Activated CD4-positive, alpha-beta memory T cell treated with anti-CD3 and anti-CD28 coated beads for 36 hours (primary cell): ENCODE data around the gene FLT3. TPM values are rescaled to one million over a fixed set of nuclear protein-coding genes. Genes with fewer than 3 reads are reported as not detected.
"Not testable (repeated sequence)": the region's sequence is repeated elsewhere in the genome, so short reads cannot be mapped to it uniquely, and the experiment has no call there.

ENCODE experiments used
- CTCF ChIA-PET: fragments of 350-600 bp; sonication (Branson Sonifier 250); formaldehyde crosslinking; loops from one replicate; lab custom pipeline; 2021; ENCODE audit warnings: antibody characterized with exemption, inconsistent platforms; lab: Charles Lee
- POLR2A ChIA-PET: fragments of 350-600 bp; sonication (Branson Sonifier 250); formaldehyde crosslinking; loops from one replicate; lab custom pipeline; 2021; ENCODE audit warnings: antibody characterized with exemption; lab: Charles Lee
- DNase-seq: peaks from one replicate; pipeline ENCODE4 v3.0.0-alpha.2; 2020
- H3K27ac Mint-ChIP-seq: one replicate; pipeline ENCODE4 v1.8.0; 2021; ENCODE audit warnings: mixed read lengths
- H3K27me3 Mint-ChIP-seq: one replicate; pipeline ENCODE4 v1.8.0; 2021; ENCODE audit warnings: mixed read lengths
- H3K36me3 Mint-ChIP-seq: one replicate; pipeline ENCODE4 v1.8.0; 2021; ENCODE audit warnings: mixed read lengths
- H3K4me1 Mint-ChIP-seq: one replicate; pipeline ENCODE4 v1.8.0; 2021; ENCODE audit warnings: low read depth, mixed read lengths
- H3K4me3 Mint-ChIP-seq: one replicate; pipeline ENCODE4 v1.8.0; 2021; ENCODE audit warnings: mild to moderate bottlenecking, mixed read lengths
- H3K9me3 Mint-ChIP-seq: one replicate; pipeline ENCODE4 v1.8.0; 2021; ENCODE audit warnings: mixed read lengths
- intact Hi-C: fragments of 100-400 bp; cut with micrococcal nuclease; formaldehyde crosslinking; loops from one replicate; pipeline ENCODE4 v1.15.1; 2023
- total RNA-seq, 2 experiments: library from RNA; stranded (reverse); gene quantifications; one replicate each; pipeline ENCODE4 v1.2.3, GENCODE V29; 2021

The FLT3 gene
- total RNA-seq, 2 experiments from 2014 or later: not detected

DNA sequence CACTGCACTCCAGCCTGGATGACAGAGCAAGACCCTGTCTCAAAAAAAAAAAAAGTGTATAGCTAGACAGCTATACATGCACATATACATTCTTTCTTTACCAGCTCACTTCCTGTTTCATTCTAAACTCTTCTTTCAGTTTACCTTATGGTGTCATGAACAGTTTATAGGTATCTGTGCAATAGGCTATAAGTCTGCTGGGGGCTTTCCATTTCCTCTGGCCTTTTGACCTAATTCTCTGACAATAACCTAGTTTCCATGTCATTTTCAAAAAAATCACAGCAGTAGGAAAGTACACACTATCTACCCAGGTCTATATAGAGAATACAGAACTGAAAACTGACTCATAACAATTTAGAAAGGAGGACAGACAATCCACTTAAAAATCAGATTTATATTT, 87.5 kb downstream of the FLT3 start:
- peaks cover 21% of the 10 kb centered on the region for H3K27me3 Mint-ChIP-seq
- CTCF ChIA-PET: no interaction called here
- POLR2A ChIA-PET: interaction anchor here (0.7 kb wide), 1 partner anchor 514 kb away, joined by 3 read pairs; no protein-coding TSS in a partner anchor
- no peak overlapping the region for H3K4me3 Mint-ChIP-seq
- H3K27ac Mint-ChIP-seq: no peak overlapping the region
- H3K4me1 Mint-ChIP-seq: no peaks in the 10 kb centered on the region
- no peak for DNase-seq
- H3K36me3 Mint-ChIP-seq: no peaks in the 10 kb centered on the region
- H3K9me3 Mint-ChIP-seq: no peaks in the 10 kb centered on the region
- intact Hi-C loops: no loop called here

DNA sequence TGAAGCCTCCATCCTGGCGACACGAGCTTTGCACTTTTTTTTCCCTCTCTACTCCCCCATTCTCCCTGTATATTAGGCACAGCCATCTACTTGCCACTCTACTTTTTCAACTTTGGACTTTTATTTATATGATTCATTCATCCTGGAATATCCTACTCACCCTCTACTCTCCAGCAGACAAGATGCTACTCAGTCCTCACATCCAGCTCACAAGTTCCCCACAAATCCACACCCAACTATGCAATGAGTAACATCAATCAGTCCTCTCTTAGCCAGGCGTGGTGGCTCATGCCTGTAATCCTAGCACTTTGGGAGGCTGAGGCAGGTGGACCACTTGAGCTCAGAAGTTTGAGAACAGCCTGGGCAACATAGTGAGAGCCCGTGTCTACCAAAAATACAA, 88.0 kb downstream of the FLT3 start:
- DNase-seq: no peak
- Mint-ChIP-seq H3K36me3 (no peaks in the 10 kb centered on the region), H3K4me3 (no peak overlapping the region), H3K27me3 (peaks cover 19% of the 10 kb centered on the region), H3K27ac (no peak overlapping the region), H3K9me3 (no peaks in the 10 kb centered on the region), H3K4me1 (no peaks in the 10 kb centered on the region)
- ChIA-PET CTCF (no interaction called here), POLR2A (interaction anchor here (0.7 kb wide), 1 partner anchor 514 kb away, joined by 3 read pairs; no protein-coding TSS in a partner anchor)
- intact Hi-C loops: no loop called here

DNA sequence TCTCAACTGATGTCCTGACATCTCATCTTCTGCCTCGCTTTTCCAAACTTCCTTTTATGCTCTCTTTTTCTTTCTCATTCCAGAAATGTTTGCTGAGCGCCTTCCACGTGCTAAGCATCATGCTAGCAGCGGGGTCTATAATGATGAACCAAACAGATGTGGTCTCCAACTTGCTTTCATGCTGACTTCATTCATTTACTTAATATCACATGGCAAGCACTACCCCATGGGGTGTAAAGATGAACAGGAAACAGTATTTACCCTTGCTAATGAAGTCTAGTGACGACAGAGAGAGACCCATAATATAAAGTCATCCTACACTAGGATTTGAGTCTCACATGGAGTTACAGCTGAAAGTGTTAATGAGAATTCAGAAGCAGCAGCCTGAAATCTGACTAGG, 90.3 kb downstream of the FLT3 start:
- Mint-ChIP-seq H3K4me1 (no peaks in the 10 kb centered on the region), H3K9me3 (no peaks in the 10 kb centered on the region), H3K36me3 (no peaks in the 10 kb centered on the region), H3K27me3 (peaks cover 11% of the 10 kb centered on the region), H3K4me3 (no peak overlapping the region), H3K27ac (no peak overlapping the region)
- ChIA-PET CTCF (no interaction called here), POLR2A (no interaction called here)
- intact Hi-C loops: no loop called here
- no peak for DNase-seq

DNA sequence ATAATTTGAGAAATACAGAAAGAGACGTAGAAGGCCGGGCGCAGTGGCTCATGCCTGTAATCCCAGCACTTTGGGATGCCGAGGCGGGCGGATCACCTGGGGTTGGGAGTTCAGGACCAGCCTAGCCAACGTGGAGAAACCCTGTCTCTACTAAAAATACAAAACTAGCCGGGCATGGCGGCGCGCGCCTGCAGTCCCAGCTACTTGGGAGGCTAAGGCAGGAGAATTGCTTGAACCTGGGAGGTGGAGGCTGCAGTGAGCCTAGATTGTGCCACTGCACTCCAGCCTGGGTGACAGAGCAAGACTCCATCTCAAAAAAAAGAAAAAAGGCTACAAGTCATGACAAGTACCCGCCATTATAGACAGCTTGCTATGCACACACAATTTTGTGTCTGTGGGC, 95.4 kb downstream of the FLT3 start:
- H3K27me3 Mint-ChIP-seq, POLR2A ChIA-PET, H3K4me3 Mint-ChIP-seq, H3K4me1 Mint-ChIP-seq, CTCF ChIA-PET, H3K9me3 Mint-ChIP-seq, H3K27ac Mint-ChIP-seq, DNase-seq, intact Hi-C loops, H3K36me3 Mint-ChIP-seq: not testable (repeated sequence)

- intact Hi-C loops: no loop called here
- Mint-ChIP-seq H3K4me1 (no peaks in the 10 kb centered on the region), H3K9me3 (no peaks in the 10 kb centered on the region), H3K4me3 (no peak overlapping the region), H3K27ac (no peak overlapping the region), H3K27me3 (no peaks in the 10 kb centered on the region), H3K36me3 (no peaks in the 10 kb centered on the region)
- no peak for DNase-seq
- ChIA-PET POLR2A (no interaction called here), CTCF (interaction anchor here (0.7 kb wide), 2 partner anchors 624 to 1400 kb away, joined by 3 read pairs; no protein-coding TSS in a partner anchor)
Measured at GRCh38 chr13:28002886-28003698, 97.3 kb downstream of the FLT3 start.

DNA sequence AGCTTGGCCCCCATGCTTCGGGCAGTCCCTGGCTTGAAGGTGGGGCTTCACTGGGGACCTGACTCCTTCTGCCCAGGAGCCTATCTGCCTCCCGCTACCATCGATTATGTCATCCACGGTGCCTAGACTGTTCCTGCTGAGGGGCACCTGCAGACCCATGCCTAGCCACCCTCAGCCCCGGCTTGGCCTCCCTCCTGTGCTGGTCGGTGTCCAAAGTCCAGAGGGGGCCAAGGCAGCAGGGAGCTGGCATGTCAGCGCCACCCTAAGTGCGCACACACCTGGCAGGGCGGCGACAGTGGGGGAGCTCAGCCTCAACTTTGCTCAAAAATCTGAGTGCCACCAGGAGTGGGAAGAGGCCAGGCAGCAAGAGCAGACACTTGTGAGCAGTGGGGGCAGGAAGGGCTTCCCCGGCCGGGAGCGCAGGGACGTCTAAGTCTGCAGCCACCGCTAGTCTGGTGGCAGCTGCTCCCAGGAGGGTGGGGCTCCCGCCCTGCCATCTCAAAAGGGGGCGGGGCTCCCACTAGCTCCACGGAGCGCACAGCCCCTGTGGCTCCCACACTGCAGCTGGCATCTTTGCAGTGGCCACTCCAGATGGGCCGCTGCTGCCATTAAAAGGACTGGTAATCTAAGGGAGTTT, 98.4 kb downstream of the FLT3 start:
- ChIA-PET CTCF (no interaction called here), POLR2A (no interaction called here)
- Mint-ChIP-seq H3K4me1 (no peaks in the 10 kb centered on the region), H3K9me3 (no peaks in the 10 kb centered on the region), H3K4me3 (no peak overlapping the region), H3K36me3 (no peaks in the 10 kb centered on the region), H3K27me3 (no peaks in the 10 kb centered on the region), H3K27ac (no peak overlapping the region)
- intact Hi-C loops: no loop called here
- DNase-seq: no peak

DNA sequence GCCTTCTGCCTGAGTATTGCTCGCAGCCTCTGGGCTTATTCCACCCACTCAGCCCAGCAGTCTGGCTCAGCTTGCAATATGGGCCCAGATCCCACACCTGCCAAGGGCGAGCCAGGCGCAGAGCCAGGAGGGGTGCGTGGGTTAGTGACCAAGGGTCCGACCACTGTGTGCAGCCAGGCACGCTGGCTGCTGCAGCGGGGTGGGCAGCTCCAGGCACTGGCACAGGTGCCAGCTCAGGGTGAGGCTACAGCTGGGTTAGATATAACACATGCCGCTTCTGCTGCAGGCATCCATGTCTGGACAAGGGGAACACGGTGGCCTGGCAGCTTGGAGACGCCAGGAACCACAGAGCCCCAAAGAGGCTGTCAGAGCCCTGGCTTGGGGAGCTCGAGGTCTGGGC, 99.3 kb downstream of the FLT3 start:
- no peak for DNase-seq
- Mint-ChIP-seq H3K4me1 (no peaks in the 10 kb centered on the region), H3K27me3 (no peaks in the 10 kb centered on the region), H3K9me3 (no peaks in the 10 kb centered on the region), H3K36me3 (no peaks in the 10 kb centered on the region), H3K27ac (no peak overlapping the region), H3K4me3 (no peak overlapping the region)
- ChIA-PET POLR2A (interaction anchor here (0.7 kb wide), 1 partner anchor 559 kb away, joined by 3 read pairs; no protein-coding TSS in a partner anchor), CTCF (interaction anchor here (1.5 kb wide), 1 partner anchor 16 kb away, joined by 4 read pairs; no protein-coding TSS in a partner anchor)
- intact Hi-C loops: no loop called here

- intact Hi-C loops: no loop called here
- DNase-seq: no peak
- no peaks in the 10 kb centered on the region for H3K36me3 Mint-ChIP-seq
- H3K4me1 Mint-ChIP-seq: no peaks in the 10 kb centered on the region
- H3K27ac Mint-ChIP-seq: no peak overlapping the region
- no peaks in the 10 kb centered on the region for H3K27me3 Mint-ChIP-seq
- H3K4me3 Mint-ChIP-seq: no peak overlapping the region
- ChIA-PET POLR2A (interaction anchor here (0.7 kb wide), 1 partner anchor 559 kb away, joined by 3 read pairs; no protein-coding TSS in a partner anchor), CTCF (interaction anchor here (1.5 kb wide), 1 partner anchor 16 kb away, joined by 4 read pairs; no protein-coding TSS in a partner anchor)
- H3K9me3 Mint-ChIP-seq: no peaks in the 10 kb centered on the region
Measured at GRCh38 chr13:28000567-28000966, 99.8 kb downstream of the FLT3 start.

- Mint-ChIP-seq H3K4me3 (no peak overlapping the region), H3K9me3 (no peaks in the 10 kb centered on the region), H3K36me3 (no peaks in the 10 kb centered on the region), H3K27me3 (no peaks in the 10 kb centered on the region), H3K4me1 (no peaks in the 10 kb centered on the region), H3K27ac (no peak overlapping the region)
- DNase-seq: peak; percentile 59
- CTCF ChIA-PET: interaction anchor here (0.8 to 1.4 kb wide), 5 partner anchors 14 to 176 kb away, joined by 4 to 7 read pairs (median 5); no protein-coding TSS in a partner anchor
- intact Hi-C loops: no loop called here
- POLR2A ChIA-PET: no interaction called here
Measured at GRCh38 chr13:27997904-27998522, 102.4 kb downstream of the FLT3 start.

- ChIA-PET POLR2A (no interaction called here), CTCF (no interaction called here)
- Mint-ChIP-seq H3K27ac (no peak overlapping the region), H3K4me3 (no peak overlapping the region), H3K4me1 (no peaks in the 10 kb centered on the region), H3K27me3 (peaks cover 8% of the 10 kb centered on the region), H3K36me3 (no peaks in the 10 kb centered on the region), H3K9me3 (no peaks in the 10 kb centered on the region)
- no peak for DNase-seq
- intact Hi-C loops: no loop called here
Measured at GRCh38 chr13:27991881-27992280, 108.5 kb downstream of the FLT3 start.

GRCh38 chr13:27988520-27988919, 111.9 kb downstream of the FLT3 start, which contains the start of gene URAD:
Gene URAD, minus strand, starts transcription at chr13:27988693. Its CDS starts 56 bp downstream, at chr13:27988637.
- ChIA-PET POLR2A (interaction anchor here (0.6 kb wide), 1 partner anchor 361 kb away, joined by 3 read pairs; no protein-coding TSS in a partner anchor), CTCF (interaction anchor here (1.1 to 2.0 kb wide), 3 partner anchors 158 to 162 kb away, joined by 3 to 8 read pairs (median 4); no protein-coding TSS in a partner anchor)
- Mint-ChIP-seq H3K27ac (no peak within 1 kb of the TSS), H3K27me3 (peaks cover 25% of the 10 kb centered on the region), H3K36me3 (no peaks in the 10 kb centered on the region), H3K9me3 (no peaks in the 10 kb centered on the region), H3K4me3 (no peak within 1 kb of the TSS), H3K4me1 (no peaks in the 10 kb centered on the region)
- no peak for DNase-seq
- intact Hi-C loops: no loop called here

GRCh38 chr13:27985600-27985999, 114.8 kb downstream of the FLT3 start:
- Mint-ChIP-seq H3K9me3 (no peaks in the 10 kb centered on the region), H3K27me3 (peaks cover 46% of the 10 kb centered on the region), H3K4me1 (peaks cover 1% of the 10 kb centered on the region), H3K4me3 (no peak overlapping the region), H3K27ac (no peak overlapping the region), H3K36me3 (no peaks in the 10 kb centered on the region)
- DNase-seq: no peak
- ChIA-PET POLR2A (no interaction called here), CTCF (interaction anchor here (2.1 to 9.7 kb wide), 5 partner anchors 15 to 624 kb away, joined by 4 to 235 read pairs (median 18); partner anchors contain the start of gene CDX2)
- intact Hi-C loops: no loop called here
